GM21381 (cell line): ENCODE measurements around the gene PRIMPOL.
A peak's percentile ranks its signal among the peaks of the same experiment; 100 is the strongest.
"Not testable (repeated sequence)": the region's sequence is repeated elsewhere in the genome, so short reads cannot be mapped to it uniquely, and the experiment has no call there.

Experiments used
- ATAC-seq: cut with Tn5 transposase; IDR thresholded peaks from one replicate; pipeline ENCODE4 v1.9.1; 2021; ENCODE audit warnings: mild to moderate bottlenecking, moderate library complexity; ENCODE audit not compliant: unreplicated experiment

The PRIMPOL gene

DNA sequence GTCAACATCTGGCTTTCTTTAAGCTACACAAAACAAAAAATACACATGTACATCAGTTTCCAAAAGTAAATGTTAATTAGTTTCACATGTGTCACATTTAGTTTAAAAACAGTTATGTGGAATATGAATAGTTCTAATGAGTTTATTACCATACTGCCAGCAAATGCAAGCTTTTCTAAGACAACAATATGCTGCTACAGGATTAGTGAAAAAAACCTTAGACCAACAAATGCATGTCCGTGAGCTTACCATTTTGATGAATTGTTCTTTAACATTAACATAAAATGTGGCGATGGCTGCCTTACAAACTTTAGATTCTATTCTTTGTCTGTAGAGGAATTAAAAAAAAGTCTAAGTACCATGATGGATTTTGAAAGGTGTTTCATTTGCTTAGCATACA lies 52.6 kb downstream of the PRIMPOL start:
- no peak for ATAC-seq

- ATAC-seq = no peak
Measured at GRCh38 chr4:184705692-184706091, 56.2 kb downstream of the PRIMPOL start.

DNA sequence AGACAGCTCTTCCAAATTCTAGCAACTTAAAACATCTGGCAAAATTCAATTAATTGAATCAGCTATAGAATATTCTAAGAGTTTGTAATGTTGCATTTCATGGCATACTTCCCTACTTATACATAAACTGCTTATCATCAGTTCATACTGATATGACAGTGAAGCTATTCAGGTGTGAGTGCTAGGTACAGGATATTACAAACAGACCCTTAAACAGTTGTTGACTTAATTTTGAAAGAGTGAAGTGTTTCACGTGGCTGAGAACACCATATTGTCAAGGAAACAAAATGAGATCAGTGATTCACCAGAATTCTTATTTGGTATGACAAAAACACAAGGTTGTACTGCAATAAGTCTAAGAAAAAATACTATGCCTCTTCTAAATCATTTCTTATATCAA lies 56.9 kb downstream of the PRIMPOL start:
- no peak for ATAC-seq

- no peak for ATAC-seq
Measured at GRCh38 chr4:184712322-184712721, 62.8 kb downstream of the PRIMPOL start.

DNA sequence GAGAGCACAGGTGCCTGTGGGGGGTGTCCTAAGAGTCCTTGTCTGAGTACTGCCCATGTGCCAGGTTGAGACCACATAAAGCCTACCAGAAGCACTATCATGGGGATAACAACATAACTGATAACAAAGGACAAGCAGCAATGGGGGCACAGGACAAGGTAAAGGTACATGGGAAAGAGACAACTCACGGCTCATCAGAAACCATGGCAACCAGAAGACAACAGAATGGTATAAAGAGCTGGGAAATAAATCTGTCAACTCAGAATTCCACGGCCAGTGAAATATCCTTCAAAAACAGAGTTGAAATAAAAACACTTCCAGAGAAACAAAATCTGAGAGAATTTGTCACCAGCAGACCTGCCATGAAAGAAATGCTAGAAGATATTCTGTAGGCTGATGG lies 64.3 kb downstream of the PRIMPOL start:
- ATAC-seq = no peak

GRCh38 chr4:184715526-184715925 lies 66.0 kb downstream of the PRIMPOL start:
- ATAC-seq = no peak

DNA sequence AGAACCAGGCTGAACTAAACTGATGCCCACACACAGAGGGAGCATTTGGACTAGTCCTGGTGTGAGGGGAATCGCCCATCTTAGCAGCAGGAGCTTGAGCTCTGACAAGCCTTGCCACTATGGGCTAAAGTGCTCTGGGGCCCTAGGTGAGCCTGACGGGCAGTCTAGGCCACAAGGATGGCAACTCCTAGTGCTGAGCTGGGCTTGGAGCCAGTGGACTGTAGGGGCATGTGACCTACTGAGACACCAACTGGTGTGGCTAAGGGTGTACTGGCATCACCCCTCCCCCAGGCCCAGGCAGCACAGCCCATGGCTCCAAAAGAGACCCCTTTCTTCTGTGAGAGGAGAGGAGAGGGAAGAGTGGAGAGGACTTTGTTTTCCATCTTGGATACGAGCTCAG lies 69.9 kb downstream of the PRIMPOL start:
- ATAC-seq = no peak

DNA sequence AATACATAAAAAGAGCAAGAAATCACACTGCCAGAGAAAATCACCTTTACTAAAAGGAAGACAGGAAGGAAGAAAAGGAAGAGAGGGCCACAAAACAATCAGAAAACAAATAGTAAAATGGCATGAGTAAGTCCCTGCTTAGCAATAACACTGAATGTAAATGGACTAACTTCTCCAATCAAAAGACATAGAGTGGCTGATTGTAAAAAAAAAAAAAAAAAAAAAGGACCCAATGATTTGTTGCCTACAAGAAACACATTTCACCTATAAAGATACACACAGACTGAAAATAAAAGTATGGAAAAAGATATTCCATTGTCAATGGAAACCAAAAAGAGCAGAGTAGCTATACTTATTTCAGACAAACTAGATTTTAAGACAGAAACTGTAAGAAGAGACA lies 71.7 kb downstream of the PRIMPOL start:
- no peak for ATAC-seq

- ATAC-seq = no peak
Measured at GRCh38 chr4:184722798-184723197, 73.3 kb downstream of the PRIMPOL start.

GRCh38 chr4:184727430-184727829 lies 77.9 kb downstream of the PRIMPOL start:
- no peak for ATAC-seq

DNA sequence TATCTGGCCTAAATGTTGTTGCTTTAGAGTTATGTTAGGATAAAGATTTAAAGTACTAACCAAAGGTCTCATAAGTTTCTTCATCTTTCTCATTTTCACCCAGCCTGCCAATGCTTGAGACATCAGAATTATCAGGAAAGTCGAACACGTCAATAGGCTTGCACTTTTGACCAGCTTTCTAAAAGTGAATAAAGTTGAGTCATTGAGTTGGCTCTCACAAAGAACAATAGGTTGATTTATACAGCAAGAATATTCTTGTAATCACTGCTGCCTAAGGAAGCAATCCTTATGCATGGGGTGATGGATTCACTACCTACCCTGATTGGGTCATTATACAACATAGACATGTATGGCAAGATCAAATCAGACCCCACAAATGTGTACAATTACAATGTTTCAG lies 79.3 kb downstream of the PRIMPOL start:
- no peak for ATAC-seq

- ATAC-seq = no peak
Measured at GRCh38 chr4:184729946-184730345, 80.4 kb downstream of the PRIMPOL start.

- ATAC-seq = no peak
Measured at GRCh38 chr4:184731056-184731455, 81.5 kb downstream of the PRIMPOL start.

DNA sequence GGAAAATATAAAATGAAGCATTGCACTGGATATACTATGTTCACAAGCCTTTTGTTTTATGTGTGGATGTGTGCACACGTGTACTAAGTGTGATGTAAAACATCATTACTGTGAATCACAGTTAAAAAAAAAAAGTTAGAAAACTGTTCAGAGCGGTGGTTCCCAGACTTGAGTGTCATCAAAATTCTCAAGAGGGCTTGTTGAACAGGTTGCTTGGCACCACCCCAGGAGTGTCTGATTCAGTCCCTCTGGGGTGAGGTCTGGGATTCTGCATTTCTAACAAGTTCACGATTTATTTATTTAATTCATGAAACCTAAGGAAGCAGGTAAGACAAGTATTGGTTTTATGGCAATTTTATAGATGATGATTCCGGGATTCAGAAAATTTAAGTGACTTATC lies 82.6 kb downstream of the PRIMPOL start:
- no peak for ATAC-seq

DNA sequence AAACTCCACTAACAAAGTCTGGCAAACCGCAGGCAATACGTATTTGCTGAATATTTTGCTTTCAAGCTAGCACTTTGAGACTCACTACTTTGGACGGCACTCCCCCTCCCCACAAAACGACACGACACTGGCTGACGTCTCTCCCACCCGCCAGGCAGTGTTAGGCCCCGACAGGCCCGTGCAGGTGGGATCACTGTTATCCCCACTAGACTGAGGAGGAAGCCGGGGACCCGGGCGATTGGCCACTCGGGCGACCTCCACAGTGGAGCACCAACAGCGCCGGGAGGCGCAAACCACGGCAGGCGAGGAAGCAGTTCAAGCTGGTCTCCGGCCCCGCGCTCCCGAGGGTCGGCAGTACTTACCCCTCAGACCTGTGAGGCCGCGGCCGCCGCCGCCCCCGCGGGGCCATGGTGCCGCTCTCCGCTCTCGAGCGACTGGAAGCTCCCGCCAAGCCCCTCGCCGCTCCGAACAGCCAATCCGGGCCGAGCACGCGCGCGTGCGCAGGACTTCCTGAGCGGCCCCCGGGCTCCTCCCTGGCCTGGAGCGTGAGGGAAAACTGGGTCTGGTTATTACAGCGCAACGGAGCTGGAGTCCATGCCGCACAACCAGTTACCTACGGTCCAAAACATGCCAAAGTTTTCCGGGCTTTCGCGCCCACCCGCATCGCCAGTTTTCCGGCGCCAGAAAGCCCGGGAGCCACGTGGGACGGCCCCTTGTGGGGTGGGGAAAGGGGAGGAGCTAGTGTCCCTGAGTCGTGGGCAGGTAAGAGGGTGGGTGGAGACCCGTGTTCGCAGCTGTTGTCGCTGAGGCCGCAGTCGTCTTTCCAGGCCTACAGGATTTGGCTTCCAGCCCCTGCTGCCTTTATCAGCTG lies 84.4 kb downstream of the PRIMPOL start, which contains the start of gene CENPU:
TSS of gene CENPU (minus strand) at position 443 of the 871 bp plus-strand sequence. CDS start at position 409, 34 bp downstream.
- ATAC-seq = peak; percentile 90

GRCh38 chr4:184734758-184735157 lies 85.2 kb downstream of the PRIMPOL start:
- ATAC-seq = no peak

DNA sequence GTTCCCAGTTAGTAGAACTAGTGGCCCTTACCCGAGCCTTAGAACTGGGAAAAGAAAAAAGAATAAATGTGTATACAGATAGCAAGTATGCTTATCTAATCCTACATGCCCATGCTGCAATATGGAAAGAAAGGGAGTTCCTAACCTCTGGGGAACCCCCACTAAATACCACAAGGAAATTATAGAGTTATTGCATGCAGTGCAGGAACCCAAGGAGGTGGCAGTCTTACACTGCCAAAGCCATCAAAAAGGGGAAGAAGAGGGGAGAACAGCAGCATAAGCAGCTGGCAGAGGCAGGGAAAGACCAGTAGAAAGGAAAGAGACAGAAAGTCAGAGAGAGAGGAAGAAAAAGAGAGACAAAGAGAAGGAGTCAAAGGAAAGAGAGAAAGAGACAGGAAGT lies 90.0 kb downstream of the PRIMPOL start:
- ATAC-seq = not testable (repeated sequence)

DNA sequence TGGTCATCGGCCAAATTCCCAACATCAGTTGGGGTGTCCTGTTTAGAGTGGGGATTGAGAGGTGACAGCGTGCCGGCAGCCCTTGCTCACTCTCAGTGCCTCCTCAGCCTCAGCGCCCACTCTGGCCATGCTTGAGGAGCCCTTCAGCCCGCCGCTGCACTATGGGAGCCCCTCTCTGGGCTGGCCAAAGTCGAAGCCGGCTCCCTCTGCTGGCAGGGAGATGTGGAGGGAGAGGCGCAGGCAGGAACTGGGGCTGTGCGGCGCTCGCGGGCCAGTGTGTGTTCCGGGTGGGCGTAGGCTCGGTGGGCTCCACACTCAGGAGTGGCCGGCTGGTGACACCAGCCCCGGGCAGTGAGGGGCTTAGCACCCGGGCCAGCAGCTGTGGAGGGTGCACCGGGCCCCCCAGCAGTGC lies 91.4 kb downstream of the PRIMPOL start:
- no peak for ATAC-seq

GRCh38 chr4:184741651-184742050 lies 92.1 kb downstream of the PRIMPOL start:
- not testable (repeated sequence) for ATAC-seq

DNA sequence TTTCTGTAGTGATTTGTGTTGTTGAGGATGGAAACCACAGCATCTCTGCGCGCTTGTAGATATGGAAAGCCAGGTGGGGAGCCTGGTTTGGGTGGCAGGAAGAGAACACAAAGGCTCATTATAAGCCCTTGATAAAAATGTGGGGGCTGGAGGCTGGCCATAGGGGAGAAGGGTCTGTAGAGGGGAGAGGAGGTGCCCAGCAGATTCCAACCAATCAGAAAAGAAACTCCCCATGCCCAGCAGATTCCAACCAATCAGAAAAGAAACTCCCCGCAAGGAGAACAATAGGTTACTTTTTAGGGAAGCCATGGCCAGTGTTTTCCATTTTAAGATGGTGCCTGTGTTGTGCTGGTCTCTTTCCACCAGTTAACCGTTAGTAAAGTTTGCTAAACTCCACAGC lies 94.1 kb downstream of the PRIMPOL start:
- ATAC-seq = no peak

GRCh38 chr4:184744236-184744635 lies 94.7 kb downstream of the PRIMPOL start:
- ATAC-seq = no peak
